ENCODE data around the gene FHAD1. TPM values are rescaled to one million over a fixed set of nuclear protein-coding genes. Genes with fewer than 3 reads are reported as not detected.
"Not testable (repeated sequence)": the region's sequence is repeated elsewhere in the genome, so short reads cannot be mapped to it uniquely, and the experiment has no call there.

FHAD1 gene
- polyA plus RNA-seq, 1 of the 3 experiments (the other 2 are of a cell fraction) = 0.48 TPM

- CTCF ChIA-PET = no interaction called here
- DNase-seq = no peak
- 91% methylated on average over 8 of the region's 8 CpGs for WGBS (ENCODE audit: low lambda C conversion rate)
- POLR2A ChIA-PET = no interaction called here
- Histone ChIP-seq H4K20me1 (ENCODE audit: insufficient read depth) (no peaks in the 10 kb centered on the region), H3K27me3 (ENCODE audit: insufficient read depth) (no peaks in the 10 kb centered on the region), H3F3A (replicated peaks; ENCODE audit: insufficient read depth) (no peaks in the 10 kb centered on the region), H3K9ac (no peak overlapping the region), H3K4me3 (ENCODE audit: low read depth in 2 of 2, low read length in 1 of 2) (no peak overlapping the region), H3K27ac (ENCODE audit: low read depth in 2 of 2, low read length in 1 of 2) (no peak overlapping the region), H3K9me3 (no peaks in the 10 kb centered on the region), H3K4me2 (no peak overlapping the region), H3K9me2 (no peaks in the 10 kb centered on the region), H3K79me2 (ENCODE audit: insufficient read depth) (no peaks in the 10 kb centered on the region), H3K36me3 (replicated peaks in 1 of 2; ENCODE audit: control insufficient read depth in 1 of 2, insufficient read depth in 2 of 2, low read length in 1 of 2) (no peaks in the 10 kb centered on the region), H3K4me1 (ENCODE audit: control insufficient read depth in 1 of 2, insufficient read depth in 2 of 2, low read depth in 1 of 2, low read length in 1 of 2) (peaks cover 0 to 10% of the 10 kb centered on the region in 2 experiments; a peak in 1 of 4 replicates), H2AFZ (ENCODE audit: low read depth) (no peak overlapping the region)
- TF ChIP-seq CTCF (IDR thresholded peaks at IDR 0.05) = no peak
- no peak for TF ChIP-seq NFIC (IDR thresholded peaks at IDR 0.05; ENCODE audit: borderline replicate concordance)
- no peak for TF ChIP-seq RFX5 (IDR thresholded peaks at IDR 0.05; ENCODE audit: low read length)
- TF ChIP-seq POLR2AphosphoS5 (IDR thresholded peaks at IDR 0.05; ENCODE audit: low read depth, low read length) = no peak
- TF ChIP-seq NRF1 (IDR thresholded peaks at IDR 0.05; ENCODE audit: low read depth, low read length) = no peak
- no peak for TF ChIP-seq IRF3 (IDR thresholded peaks at IDR 0.05; ENCODE audit: low read depth, low read length)
- no peak for TF ChIP-seq TEAD4 (IDR thresholded peaks at IDR 0.05; ENCODE audit: borderline replicate concordance, insufficient read depth)
- no peak for TF ChIP-seq REST (IDR thresholded peaks at IDR 0.05; ENCODE audit: low read depth, low read length)
- TF ChIP-seq FOSL2 (IDR thresholded peaks at IDR 0.05; ENCODE audit: borderline replicate concordance, low read depth) = no peak
- TF ChIP-seq RAD21 (IDR thresholded peaks at IDR 0.05; ENCODE audit: low read length) = no peak
- no peak for TF ChIP-seq EP300 (IDR thresholded peaks at IDR 0.05; ENCODE audit: borderline replicate concordance in 1 of 2, low read depth in 1 of 2, low read length in 1 of 2)
- TF ChIP-seq MXI1 (IDR thresholded peaks at IDR 0.05; ENCODE audit: low read depth, low read length) = no peak
- no peak for TF ChIP-seq SIN3A (IDR thresholded peaks at IDR 0.05; ENCODE audit: borderline replicate concordance, low read depth, low read length)
- TF ChIP-seq RCOR1 (IDR thresholded peaks at IDR 0.05; ENCODE audit: low read length) = no peak
- TF ChIP-seq USF2 (IDR thresholded peaks at IDR 0.05; ENCODE audit: borderline replicate concordance, low read depth, low read length) = no peak
- no peak for TF ChIP-seq PBX3 (IDR thresholded peaks at IDR 0.05)
- TF ChIP-seq SMC3 (IDR thresholded peaks at IDR 0.05; ENCODE audit: low read depth, low read length) = no peak
- TF ChIP-seq MEF2A (IDR thresholded peaks at IDR 0.05; ENCODE audit: borderline replicate concordance, low read depth) = no peak
- TF ChIP-seq ELF1 (IDR thresholded peaks at IDR 0.05) = no peak
Measured at GRCh38 chr1:15378729-15379128, 131.7 kb downstream of the FHAD1 start.

GRCh38 chr1:15379151-15379550 lies 132.1 kb downstream of the FHAD1 start:
- H3K9ac ChIP-seq; H3K79me2 ChIP-seq (ENCODE audit: insufficient read depth); H4K20me1 ChIP-seq (ENCODE audit: insufficient read depth); H2AFZ ChIP-seq (ENCODE audit: low read depth); H3F3A ChIP-seq (replicated peaks; ENCODE audit: insufficient read depth); H3K4me3 ChIP-seq (ENCODE audit: low read depth in 2 of 2, low read length in 1 of 2); CTCF ChIA-PET; H3K36me3 ChIP-seq (replicated peaks in 1 of 2; ENCODE audit: control insufficient read depth in 1 of 2, insufficient read depth in 2 of 2, low read length in 1 of 2); H3K9me3 ChIP-seq; POLR2A ChIA-PET; H3K27ac ChIP-seq (ENCODE audit: low read depth in 2 of 2, low read length in 1 of 2); H3K27me3 ChIP-seq (ENCODE audit: insufficient read depth); H3K9me2 ChIP-seq; DNase-seq; H3K4me2 ChIP-seq: not testable (repeated sequence)
- peaks cover 0 to 14% of the 10 kb centered on the region in 2 experiments; a peak in 1 of 4 replicates for H3K4me1 ChIP-seq (ENCODE audit: control insufficient read depth in 1 of 2, insufficient read depth in 2 of 2, low read depth in 1 of 2, low read length in 1 of 2)
- WGBS (ENCODE audit: low lambda C conversion rate) = 68% methylated on average over 6 of the region's 9 CpGs

Measured in SK-N-SH (cell line).